GM12874 (cell line): Measurements from ENCODE around the gene TCFL5.

ENCODE experiments used
- TF ChIP-seq, protein P1 (sequence below): IDR thresholded peaks from 2 replicates; pipeline ENCODE4 v1.5.1; 2011; ENCODE audit warnings: low read depth, mild to moderate bottlenecking, control low read depth, low read length, moderate library complexity; ENCODE audit not compliant: insufficient read depth

Gene TCFL5

DNA sequence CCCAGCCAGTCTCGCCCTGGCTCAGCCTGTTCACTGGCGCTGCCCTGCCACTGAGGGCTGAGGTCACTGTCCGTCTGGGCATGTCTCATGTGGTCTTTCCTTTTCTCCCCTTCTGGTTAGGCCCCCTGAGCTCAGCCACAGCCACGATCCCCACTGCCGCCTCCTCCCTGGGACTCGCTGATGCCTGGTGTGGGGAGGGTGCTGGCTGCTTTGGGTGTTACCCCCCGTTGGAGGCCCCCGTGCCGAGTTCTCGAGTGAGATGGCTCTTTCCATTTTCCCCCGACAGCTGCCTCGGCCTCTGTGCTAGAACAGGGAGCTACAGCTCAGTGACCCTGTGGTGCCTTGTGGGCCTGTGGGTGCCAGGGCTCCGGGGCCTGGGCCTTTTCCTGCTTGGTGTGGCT, 14.9 kb upstream of the TCFL5 start:
- TF ChIP-seq, protein P1, sequence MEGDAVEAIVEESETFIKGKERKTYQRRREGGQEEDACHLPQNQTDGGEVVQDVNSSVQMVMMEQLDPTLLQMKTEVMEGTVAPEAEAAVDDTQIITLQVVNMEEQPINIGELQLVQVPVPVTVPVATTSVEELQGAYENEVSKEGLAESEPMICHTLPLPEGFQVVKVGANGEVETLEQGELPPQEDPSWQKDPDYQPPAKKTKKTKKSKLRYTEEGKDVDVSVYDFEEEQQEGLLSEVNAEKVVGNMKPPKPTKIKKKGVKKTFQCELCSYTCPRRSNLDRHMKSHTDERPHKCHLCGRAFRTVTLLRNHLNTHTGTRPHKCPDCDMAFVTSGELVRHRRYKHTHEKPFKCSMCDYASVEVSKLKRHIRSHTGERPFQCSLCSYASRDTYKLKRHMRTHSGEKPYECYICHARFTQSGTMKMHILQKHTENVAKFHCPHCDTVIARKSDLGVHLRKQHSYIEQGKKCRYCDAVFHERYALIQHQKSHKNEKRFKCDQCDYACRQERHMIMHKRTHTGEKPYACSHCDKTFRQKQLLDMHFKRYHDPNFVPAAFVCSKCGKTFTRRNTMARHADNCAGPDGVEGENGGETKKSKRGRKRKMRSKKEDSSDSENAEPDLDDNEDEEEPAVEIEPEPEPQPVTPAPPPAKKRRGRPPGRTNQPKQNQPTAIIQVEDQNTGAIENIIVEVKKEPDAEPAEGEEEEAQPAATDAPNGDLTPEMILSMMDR = no peak

DNA sequence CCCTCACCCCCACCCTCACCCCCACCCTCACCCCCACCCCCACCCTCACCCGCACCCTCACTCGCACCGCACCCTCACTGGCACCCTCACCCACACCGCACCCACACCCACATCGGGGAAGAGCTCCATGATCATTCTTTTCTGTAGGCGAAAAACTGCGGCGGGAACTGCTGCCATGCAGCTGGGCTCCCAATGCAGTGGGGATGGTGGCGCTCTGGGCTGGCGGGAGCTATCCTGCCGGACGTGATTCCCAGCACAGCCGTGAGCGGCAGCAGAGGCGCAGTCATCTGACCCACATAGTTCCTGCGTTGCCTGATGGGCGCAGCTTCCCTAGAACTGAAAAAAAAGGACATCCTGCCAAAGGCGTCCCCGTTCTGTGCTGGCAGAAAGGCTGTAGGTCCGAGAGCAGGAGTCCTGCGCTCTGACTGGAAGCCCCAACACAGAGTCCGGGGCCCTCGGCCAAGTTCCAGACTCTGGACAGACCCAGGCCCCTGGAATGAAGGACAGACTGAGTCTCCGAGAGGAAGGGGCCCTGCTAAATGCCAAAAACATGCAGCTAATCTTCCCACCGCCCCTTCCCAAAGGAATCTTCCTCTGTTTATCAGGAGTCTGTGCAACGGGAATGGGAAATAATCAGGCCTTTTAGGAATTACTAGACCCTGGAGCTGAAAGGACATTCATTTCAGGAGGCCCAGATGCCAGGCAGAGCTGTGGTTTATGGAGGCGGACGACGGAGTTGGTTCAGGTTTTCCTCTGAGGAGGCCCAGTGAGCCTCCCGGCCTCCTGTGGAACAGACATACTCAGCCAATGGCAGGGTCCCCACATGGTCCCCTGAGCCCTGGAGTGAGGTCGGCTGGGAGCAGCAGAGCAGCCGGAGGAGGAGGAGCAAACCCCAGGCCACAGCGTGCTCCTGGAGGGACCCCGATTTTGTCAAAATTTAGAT, 14.1 kb upstream of the TCFL5 start:
- TF ChIP-seq, protein P1 = no peak

DNA sequence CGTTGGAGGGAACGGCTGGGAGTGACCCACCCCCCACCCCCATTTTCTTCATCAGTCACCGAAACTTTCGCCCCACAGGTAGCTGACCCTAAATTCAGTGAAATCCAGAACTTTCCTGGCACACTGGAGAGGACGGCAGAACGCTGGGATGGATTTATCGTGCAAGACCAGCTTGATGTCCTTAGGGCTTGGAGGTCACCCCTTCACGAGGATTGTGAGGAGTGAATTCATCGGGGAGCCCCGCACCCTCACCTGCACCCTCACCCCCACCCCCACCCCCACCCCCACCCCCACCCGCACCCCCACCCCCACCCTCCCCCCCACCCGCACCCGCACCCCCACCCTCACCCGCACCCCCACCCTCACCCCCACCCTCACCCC, 13.3 kb upstream of the TCFL5 start:
- TF ChIP-seq, protein P1 = no peak

DNA sequence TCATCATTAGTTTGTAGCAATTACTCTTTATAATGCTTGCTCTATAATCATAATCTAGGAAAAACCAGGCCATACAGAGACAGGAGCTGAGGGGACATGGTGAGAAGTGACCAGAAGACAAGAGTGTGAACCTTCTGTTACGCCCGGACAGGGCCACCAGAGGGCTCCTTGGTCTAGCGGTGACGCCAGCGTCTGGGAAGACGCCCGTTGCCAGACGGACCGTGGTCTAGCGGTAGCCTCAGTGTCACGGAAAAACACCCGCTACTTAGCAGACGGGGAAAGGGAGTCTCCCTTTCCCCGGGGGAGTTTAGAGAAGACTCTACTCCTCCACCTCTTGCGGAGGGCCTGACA, 12.0 kb upstream of the TCFL5 start:
- TF ChIP-seq, protein P1 = peak; percentile 42; the same call in 1 of the 2 replicates

DNA sequence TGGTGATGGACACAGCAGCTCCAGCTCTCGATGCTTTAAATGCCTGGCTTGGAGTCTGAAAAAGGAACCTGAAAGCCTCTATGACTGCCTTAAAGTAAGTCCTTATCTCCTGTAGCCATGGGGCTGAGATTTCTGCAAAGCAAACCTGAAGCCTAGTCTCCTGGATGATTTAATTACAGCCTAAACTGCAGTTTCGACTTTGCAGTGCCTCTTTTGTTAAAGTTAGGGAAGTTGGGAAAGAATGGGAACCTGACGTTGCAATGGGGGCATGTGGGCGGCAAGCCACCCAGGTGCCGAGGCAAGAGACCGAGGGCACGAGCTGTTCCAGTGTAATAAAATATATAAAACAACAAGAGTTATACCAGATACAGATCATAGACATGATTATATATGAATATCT, 11.7 kb upstream of the TCFL5 start:
- TF ChIP-seq, protein P1 = no peak

DNA sequence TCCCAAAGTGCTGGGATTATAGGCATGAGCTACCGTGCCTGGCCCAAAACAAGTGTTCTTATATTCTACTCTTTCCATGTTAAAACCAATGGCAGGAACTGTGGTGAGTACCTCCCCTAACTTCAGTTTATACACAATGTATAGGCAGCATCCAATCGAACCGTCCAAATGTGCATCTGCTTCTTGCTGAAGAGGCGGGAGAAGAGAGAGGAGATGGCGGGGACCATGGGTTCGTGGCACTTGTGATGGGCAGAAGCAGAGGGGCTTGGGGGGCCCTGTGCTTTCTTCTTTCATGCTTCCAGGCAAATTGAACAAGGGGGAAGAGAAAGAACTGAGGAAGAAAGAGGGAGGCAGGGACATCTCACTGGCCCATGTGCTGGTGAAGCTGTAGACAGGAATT, 11.2 kb upstream of the TCFL5 start:
- TF ChIP-seq, protein P1 = no peak

DNA sequence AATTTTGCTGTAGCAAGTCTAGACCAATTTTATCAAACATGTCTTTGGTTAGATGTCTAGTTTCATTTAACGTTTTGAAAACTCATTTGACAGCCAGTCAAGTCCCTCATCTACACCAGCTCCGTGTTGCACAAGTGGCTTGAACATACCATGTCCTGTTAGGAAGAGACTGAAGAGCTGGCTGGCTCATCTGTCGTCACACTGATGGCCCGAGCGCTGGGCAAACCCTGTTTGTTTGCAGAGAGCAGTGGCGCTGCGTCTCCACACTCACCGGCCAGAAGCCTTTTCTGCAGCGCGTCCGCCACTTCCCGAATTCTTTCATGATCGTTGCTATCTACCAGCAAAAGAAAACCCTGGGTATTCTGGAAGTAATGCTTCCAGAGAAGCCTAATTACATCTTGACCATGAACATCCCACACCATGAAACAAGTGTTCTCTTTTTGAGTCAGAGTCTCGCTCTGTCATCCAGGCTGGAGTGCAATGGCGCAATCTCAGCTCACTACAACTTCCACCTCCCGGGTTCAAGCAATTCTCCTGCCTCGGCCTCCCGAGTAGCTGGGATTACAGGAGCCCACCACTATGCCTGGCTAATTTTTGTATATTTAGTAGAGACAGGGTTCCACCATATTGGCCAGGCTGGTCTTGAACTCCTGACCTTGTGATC, 10.7 kb upstream of the TCFL5 start:
- TF ChIP-seq, protein P1 = no peak
